ENCODE data around the gene CDK13. TPM values are rescaled to one million over a fixed set of nuclear protein-coding genes. Genes with fewer than 3 reads are reported as not detected.

Gene CDK13
- total RNA-seq, 1 donor from 2014 or later: 45.8 TPM

GRCh38 chr7:40008223-40008815, 58.3 kb downstream of the CDK13 start:
- no peak for DNase-seq (ENCODE audit: low read depth, low spot score)

DNA sequence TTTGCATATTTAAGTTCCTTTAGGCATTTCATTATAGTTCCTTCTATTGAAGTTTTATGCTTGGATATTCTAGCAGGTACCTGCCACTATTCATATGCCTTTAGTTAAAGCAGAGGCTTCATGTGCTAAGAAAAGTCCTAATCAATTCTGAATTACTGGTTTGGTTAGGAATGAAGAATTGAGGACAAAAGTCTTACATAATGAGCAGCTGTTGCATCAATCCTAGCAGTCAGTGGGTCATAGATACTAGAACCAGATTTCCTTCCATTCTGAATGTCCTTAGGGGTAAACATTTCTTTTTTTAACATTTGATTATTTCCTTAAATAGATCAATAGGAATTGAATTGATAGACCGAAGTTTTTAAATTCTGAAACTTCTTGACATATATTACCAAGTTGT, 59.2 kb downstream of the CDK13 start:
- no peak for DNase-seq (ENCODE audit: low read depth, low spot score)

GRCh38 chr7:40014376-40014775, 64.3 kb downstream of the CDK13 start:
- no peak for DNase-seq (ENCODE audit: low read depth, low spot score)

DNA sequence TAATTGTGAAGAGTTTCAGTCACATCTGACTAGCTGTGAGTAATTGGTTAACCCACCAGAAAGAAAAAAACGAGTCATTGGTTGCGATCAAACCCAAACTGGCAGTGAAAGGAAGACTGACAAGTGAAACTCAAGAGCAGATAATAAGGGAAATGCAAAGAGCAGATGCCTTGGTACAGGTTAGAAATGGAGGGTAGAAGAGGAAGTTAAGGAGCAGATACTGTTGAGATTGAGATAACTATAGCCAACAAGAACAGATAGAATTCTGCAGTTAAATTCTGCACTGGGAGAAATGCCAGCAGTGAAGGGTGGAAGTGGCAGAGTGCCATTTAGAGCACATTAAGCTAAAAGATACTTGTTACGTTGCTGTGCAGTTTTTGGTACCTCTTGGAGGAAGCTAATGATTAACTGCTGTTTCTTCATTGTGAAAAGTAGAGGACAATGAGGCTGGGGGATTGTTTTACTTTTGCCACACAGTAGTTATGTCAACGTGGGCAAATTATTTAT, 65.8 kb downstream of the CDK13 start:
- no peak for DNase-seq (ENCODE audit: low read depth, low spot score)

GRCh38 chr7:40019558-40019957, 69.5 kb downstream of the CDK13 start:
- DNase-seq (ENCODE audit: low read depth, low spot score): no peak

- DNase-seq (ENCODE audit: low read depth, low spot score): no peak
Measured at GRCh38 chr7:40024048-40024447, 74.0 kb downstream of the CDK13 start.

DNA sequence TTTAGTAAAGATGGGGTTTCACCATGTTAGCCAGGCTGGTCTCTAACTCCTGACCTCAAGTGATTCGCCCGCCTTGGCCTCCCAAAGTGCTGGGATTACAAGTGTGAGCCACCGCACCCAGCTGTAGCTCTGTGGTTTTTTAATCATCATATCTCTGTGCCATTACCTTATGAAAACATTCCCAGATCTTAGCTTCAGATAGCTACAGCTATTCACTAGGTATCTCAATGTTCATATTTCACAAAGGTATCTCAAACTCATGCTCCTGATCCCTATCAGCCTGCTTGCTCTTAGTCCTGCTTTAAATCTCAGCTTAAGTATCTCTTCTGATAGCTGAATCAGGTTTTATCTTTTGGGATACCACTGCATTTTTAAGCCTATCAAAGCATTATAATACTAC, 74.8 kb downstream of the CDK13 start:
- no peak for DNase-seq (ENCODE audit: low read depth, low spot score)

- no peak for DNase-seq (ENCODE audit: low read depth, low spot score)
Measured at GRCh38 chr7:40027545-40027944, 77.5 kb downstream of the CDK13 start.

DNA sequence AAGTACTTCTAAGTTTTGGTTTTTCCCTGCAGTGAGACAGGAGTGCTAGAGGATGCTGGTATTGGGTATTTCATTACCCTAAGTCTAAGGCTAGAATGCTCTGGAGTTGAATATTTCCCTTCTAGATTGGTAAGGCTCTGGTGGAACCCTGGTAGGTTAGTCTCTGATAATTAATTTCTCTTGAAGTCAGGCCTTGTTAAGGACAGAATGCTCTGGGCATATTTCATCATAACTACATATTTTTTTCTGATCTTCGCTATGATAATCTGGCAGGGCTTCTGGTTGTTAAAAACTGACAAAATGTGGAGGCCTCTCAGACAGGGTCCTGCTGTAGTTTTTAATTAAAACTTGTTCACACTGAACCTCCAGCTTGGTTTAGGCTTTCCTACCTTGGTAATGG, 83.8 kb downstream of the CDK13 start:
- DNase-seq (ENCODE audit: low read depth, low spot score): no peak

DNA sequence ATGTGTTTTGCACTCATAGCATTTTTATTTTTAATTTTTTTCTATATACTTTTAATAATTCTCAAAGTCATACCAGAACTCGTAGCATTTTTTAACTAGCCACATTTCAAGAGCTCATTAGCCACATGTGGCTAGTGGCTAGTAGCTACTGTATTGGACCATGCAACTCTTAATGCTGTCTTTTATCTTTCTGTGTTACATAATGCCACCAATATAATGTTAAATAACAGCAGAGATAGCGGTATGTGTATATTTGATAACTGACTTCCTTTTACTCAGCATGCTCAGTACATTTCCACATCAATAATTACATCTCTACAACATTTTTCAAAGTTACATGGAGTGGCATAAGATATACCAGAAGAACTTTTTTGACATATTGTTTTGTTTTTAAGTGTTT, 91.4 kb downstream of the CDK13 start:
- DNase-seq (ENCODE audit: low read depth, low spot score): no peak

GRCh38 chr7:40043164-40043563, 93.1 kb downstream of the CDK13 start:
- no peak for DNase-seq (ENCODE audit: low read depth, low spot score)

GRCh38 chr7:40047661-40048060, 97.6 kb downstream of the CDK13 start:
- DNase-seq (ENCODE audit: low read depth, low spot score): no peak

DNA sequence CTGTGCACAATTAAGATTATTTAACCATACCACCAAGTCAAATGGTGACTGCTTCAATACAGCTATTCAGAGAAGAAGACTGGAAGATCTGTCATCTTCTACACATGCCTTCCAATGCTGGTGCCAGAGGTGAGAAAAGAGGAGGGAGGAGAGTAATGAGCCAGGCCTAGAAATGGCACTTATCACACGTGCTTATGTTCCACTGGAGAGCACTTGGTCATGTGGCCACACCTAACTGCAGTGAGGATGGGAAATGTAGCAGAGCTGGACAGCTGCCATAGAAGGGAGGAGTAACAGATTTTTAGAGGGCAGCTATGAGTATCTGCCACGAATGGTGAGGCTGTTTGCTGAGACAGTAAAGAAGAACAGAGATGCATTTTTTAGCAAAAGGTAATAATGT, 107.2 kb downstream of the CDK13 start:
- DNase-seq (ENCODE audit: low read depth, low spot score): no peak

GRCh38 chr7:40058026-40058425, 108.0 kb downstream of the CDK13 start:
- no peak for DNase-seq (ENCODE audit: low read depth, low spot score)

DNA sequence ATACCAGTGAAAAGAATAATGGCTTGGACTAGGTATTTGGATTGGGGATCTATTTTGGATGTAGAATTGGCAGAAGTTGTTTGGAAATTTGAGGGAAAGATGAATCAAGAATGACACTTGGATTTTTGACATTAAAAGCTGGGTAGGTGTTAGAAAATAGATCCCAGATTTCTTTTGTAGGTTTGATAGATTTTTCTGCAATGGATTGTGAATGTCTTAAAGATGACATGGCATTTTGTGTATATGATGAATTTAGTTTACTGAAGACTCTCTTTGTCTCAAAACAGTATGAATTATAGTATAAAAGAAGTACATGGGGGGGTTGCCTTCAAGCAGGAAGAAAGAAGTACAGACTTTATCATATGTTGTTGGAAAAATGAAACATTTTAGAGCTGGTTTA, 108.6 kb downstream of the CDK13 start:
- DNase-seq (ENCODE audit: low read depth, low spot score): no peak

DNA sequence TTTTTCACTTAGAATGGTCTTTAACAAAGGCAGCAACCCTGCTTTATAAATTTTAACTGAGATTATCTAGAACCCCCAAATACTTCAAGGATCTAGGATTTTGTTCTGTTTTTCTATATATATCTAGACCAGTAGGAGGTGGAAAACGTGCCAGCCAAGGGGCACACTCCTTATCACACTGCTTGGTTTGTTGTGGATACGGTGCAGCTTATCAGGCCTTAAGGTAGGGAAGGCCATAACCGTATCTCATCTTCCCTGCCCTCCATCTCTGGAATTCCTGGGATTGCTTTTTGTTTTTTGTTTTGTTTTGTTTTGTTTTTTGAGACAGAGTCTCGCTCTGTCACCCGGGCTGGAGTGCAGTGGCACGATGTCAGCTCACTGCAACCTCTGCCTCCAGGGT, 109.0 kb downstream of the CDK13 start:
- DNase-seq (ENCODE audit: low read depth, low spot score): no peak

GRCh38 chr7:40072268-40072667, 122.2 kb downstream of the CDK13 start:
- no peak for DNase-seq (ENCODE audit: low read depth, low spot score)

- DNase-seq (ENCODE audit: low read depth, low spot score): no peak
Measured at GRCh38 chr7:40073239-40073638, 123.2 kb downstream of the CDK13 start.

GRCh38 chr7:40077849-40078248, 127.8 kb downstream of the CDK13 start:
- no peak for DNase-seq (ENCODE audit: low read depth, low spot score)

- DNase-seq (ENCODE audit: low read depth, low spot score): no peak
Measured at GRCh38 chr7:40092182-40092581, 142.1 kb downstream of the CDK13 start.

- no peak for DNase-seq (ENCODE audit: low read depth, low spot score)
Measured at GRCh38 chr7:40093631-40094350, 143.7 kb downstream of the CDK13 start.

DNA sequence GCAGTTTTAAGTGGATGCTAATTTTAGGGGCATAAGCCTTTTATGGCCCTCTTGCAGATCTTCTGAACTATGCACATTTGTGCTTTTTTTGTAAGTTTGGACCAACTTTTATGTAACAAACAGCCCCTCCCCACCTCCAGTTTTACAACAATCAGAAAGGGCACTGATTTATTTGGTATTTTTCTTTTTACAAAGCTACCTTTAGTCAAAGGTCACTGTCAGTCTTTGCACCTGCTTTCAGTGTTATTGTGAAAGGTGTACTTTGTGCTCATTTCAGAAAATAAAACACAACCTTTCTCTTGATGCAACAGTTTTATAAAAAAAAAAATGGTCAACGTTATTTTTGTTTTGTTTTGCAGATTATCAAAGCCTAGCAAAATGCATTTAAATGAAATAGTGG, 145.2 kb downstream of the CDK13 start:
- no peak for DNase-seq (ENCODE audit: low read depth, low spot score)

- DNase-seq (ENCODE audit: low read depth, low spot score): no peak
Measured at GRCh38 chr7:40095695-40096327, 145.8 kb downstream of the CDK13 start.

Data from pulmonary artery endothelial cell (primary cell).